ENCODE data around the gene ADM2. TPM values are rescaled to one million over a fixed set of nuclear protein-coding genes. Genes with fewer than 3 reads are reported as not detected.

The ADM2 gene
- total RNA-seq, 1 donor from 2014 or later = not detected

DNA sequence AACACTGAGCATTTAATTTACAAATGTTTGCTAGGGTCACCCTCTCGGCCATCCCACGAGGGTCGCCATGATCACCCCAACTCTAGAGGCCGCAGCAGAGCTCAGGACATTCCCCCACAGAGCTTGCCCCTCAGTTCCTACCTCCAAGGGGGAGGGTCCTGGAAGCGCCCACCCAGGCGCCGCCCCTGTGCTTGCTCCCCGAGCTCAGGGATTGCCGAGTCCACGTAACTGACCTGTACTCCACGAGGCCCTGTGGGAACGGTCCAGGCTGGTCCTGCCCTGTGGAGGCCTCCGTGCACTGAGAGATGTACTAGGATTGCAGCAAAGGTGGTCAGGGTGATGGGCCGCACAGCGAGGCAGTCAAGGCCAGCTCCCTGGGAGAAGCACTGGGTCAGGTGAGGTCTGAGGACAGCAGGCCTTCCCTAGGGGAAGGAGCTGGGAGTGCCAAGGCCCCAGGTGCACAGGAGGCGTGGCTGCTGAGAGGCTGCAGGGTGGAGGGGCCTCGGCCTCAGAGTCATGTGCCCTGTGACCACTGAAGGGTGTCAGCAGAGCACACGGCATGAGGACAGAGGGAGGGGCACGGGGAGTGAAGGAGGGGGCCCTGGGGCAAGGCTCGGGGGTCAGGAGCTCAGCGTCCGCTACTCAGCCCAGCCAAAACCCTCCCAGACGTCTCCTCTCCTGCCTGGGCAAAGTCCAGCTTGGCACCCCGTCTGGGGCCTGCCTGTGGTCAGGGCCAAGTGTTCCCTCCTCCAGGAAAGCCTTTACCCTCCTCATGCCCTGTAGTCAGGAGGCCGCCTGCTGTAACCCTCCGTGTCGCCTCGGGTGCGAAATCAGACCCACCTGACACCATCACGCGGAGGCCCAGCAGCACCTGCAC is 2.9 kb downstream of the ADM2 start:
- TF ChIP-seq, protein P1, sequence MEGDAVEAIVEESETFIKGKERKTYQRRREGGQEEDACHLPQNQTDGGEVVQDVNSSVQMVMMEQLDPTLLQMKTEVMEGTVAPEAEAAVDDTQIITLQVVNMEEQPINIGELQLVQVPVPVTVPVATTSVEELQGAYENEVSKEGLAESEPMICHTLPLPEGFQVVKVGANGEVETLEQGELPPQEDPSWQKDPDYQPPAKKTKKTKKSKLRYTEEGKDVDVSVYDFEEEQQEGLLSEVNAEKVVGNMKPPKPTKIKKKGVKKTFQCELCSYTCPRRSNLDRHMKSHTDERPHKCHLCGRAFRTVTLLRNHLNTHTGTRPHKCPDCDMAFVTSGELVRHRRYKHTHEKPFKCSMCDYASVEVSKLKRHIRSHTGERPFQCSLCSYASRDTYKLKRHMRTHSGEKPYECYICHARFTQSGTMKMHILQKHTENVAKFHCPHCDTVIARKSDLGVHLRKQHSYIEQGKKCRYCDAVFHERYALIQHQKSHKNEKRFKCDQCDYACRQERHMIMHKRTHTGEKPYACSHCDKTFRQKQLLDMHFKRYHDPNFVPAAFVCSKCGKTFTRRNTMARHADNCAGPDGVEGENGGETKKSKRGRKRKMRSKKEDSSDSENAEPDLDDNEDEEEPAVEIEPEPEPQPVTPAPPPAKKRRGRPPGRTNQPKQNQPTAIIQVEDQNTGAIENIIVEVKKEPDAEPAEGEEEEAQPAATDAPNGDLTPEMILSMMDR (IDR thresholded peaks at IDR 0.05) = no peak
- TF ChIP-seq POLR2AphosphoS5 (IDR thresholded peaks at IDR 0.05; ENCODE audit: insufficient read depth in 1 of 2, low read depth in 1 of 2) (no peak), POLR2A (IDR thresholded peaks at IDR 0.05) (no peak)
- intact Hi-C loops (cut with DNase I) = no loop called here
- Histone ChIP-seq H3K4me1 (peaks cover 15% of the 10 kb centered on the region), H3K4me3 (no peak overlapping the region), H3K9me3 (no peaks in the 10 kb centered on the region), H3K36me3 (no peaks in the 10 kb centered on the region), H3K27me3 (peaks cover 19% of the 10 kb centered on the region), H3K27ac (no peak overlapping the region)
- no peak for DNase-seq (ENCODE audit: extremely low spot score in 2 of 2)

DNA sequence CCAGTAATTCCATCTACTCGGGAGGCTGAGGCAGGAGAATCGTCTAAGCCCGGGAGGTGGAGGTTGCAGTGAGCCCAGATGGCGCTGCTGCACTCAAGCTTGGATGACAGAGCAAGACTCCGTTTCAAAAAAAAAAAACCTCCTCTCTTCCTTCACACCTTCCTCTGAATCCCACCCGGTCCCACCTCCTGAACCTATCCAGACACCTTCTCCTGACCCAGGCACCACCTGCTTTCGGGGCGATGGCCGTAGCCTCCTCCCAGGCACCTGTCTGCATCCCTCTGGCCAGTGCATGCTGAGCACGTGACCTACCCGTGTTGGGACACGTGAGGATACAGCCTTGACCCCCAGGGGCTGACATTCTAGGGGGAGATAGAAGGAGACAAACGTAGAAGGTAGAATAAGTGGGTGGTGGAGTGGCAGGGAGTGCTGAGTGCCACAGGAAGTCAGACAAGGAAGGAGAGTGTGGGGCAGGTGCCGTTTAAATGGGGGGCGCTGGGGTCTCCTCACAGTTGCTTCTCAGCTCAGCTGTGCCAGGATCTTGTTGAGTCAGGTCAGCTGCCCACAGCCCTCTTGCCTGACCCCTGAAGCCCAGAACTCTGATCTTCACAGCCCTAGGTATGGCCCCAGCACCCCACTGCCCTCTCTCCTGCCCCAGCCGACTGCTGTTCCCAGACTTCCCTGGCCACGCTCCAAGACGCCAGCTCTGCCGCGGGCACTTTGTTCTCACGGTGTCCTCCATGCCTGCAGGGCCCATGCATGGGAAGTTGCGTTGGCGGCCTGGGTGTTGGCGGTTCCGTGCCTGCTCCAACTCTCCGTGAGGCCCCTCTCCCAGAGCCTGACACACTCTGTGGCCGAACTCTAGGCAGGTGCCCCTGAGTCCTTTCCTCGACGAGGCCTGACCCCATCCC is 4.1 kb downstream of the ADM2 start:
- Histone ChIP-seq H3K4me1 (peaks cover 15% of the 10 kb centered on the region), H3K36me3 (no peaks in the 10 kb centered on the region), H3K4me3 (no peak overlapping the region), H3K27me3 (peaks cover 19% of the 10 kb centered on the region), H3K9me3 (no peaks in the 10 kb centered on the region), H3K27ac (no peak overlapping the region)
- TF ChIP-seq POLR2AphosphoS5 (IDR thresholded peaks at IDR 0.05; ENCODE audit: insufficient read depth in 1 of 2, low read depth in 1 of 2) (no peak), POLR2A (IDR thresholded peaks at IDR 0.05) (no peak)
- TF ChIP-seq, protein P1 (IDR thresholded peaks at IDR 0.05) = no peak
- intact Hi-C loops (cut with DNase I) = no loop called here
- DNase-seq (ENCODE audit: extremely low spot score in 2 of 2) = no peak

DNA sequence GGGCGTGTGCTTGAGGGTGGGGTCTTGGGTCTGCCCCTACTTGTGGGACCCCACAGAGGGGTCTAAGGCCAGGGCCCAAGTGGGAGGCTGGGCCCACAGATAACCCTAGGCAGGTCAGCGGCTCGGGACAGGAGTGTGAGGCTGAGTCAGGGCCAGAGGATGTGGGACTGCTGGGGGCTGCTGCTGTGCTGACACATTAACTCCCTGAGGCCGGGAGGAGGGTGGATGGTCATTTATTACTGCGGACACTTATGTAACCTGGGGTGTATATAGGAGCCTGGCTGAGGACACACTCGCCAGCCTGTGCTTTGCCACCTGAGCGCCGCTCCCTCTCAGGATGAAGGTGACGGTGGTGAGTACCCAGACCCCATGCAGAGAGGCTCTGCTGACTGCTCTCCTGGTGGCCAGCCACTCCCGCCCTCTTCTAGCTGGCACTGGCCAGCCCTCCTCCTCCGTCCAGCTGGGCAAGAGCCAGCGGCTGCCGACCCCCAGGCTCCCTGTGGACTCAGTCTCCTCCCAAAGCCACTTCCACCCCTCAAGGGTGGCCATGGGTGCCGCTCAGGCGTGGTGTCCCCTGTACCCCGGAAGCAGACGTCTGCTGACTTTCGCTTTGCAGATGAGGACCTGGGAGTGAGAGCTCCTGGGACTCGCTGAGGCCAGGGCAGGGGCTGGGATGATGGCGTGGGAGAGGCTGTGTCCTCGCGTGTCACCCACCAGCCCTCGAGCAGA is 5.4 kb downstream of the ADM2 start, which contains the start of gene MIOX:
MIOX (plus strand) TSS at position 299 of the 729 bp plus-strand sequence; CDS start at position 338, 39 bp downstream.
- H3K27me3 ChIP-seq = peaks cover 11% of the 10 kb centered on the region
- TF ChIP-seq, protein P1 (IDR thresholded peaks at IDR 0.05) = no peak
- TF ChIP-seq POLR2AphosphoS5 (IDR thresholded peaks at IDR 0.05; ENCODE audit: insufficient read depth in 1 of 2, low read depth in 1 of 2) (no peak), POLR2A (IDR thresholded peaks at IDR 0.05) (no peak)
- H3K27ac ChIP-seq = no peak within 1 kb of the TSS
- DNase-seq (ENCODE audit: extremely low spot score in 2 of 2) = no peak
- peaks cover 6% of the 10 kb centered on the region for H3K4me1 ChIP-seq
- no peaks in the 10 kb centered on the region for H3K9me3 ChIP-seq
- intact Hi-C loops (cut with DNase I) = no loop called here
- H3K36me3 ChIP-seq = no peaks in the 10 kb centered on the region
- H3K4me3 ChIP-seq = no peak within 1 kb of the TSS

DNA sequence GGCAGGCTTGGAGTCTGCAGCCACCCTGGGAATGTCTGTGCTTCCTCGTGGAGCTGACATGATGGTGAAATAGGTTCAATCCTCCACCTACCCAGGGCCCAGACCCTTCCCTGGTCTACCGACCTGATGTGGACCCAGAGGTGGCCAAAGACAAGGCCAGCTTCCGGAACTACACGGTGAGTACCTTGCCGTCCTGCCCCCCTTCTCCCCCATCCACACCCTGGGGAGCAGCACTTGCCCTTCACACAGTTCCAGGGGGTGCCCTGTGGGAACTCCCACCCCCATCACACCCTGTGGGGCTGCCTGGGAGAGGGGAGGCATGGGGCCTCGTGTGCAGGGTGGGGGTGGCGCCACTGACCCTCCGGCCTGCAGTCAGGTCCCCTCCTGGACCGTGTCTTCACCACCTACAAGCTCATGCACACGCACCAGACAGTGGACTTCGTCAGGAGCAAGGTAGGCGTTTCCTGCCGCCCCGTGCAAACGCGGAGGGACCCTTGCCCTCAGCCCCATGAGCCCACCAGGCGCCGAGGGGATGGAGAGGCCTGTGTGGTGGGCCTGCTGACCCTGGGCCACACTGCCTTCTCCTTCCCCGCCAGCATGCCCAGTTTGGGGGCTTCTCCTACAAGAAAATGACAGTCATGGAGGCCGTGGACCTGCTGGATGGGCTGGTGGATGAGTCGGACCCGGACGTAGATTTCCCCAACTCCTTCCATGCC is 6.1 kb downstream of the ADM2 start:
- H3K27me3 ChIP-seq = peaks cover 6% of the 10 kb centered on the region
- H3K9me3 ChIP-seq = no peaks in the 10 kb centered on the region
- intact Hi-C loops (cut with DNase I) = no loop called here

More for the DNA sequence above, 6.1 kb downstream of the ADM2 start:
- Histone ChIP-seq H3K36me3 (no peaks in the 10 kb centered on the region), H3K27ac (no peak overlapping the region), H3K4me1 (no peaks in the 10 kb centered on the region), H3K4me3 (no peak overlapping the region)
- no peak for DNase-seq (ENCODE audit: extremely low spot score in 2 of 2)
- TF ChIP-seq, protein P1 (IDR thresholded peaks at IDR 0.05) = no peak
- no peak for TF ChIP-seq POLR2A (IDR thresholded peaks at IDR 0.05)
- no peak for TF ChIP-seq POLR2AphosphoS5 (IDR thresholded peaks at IDR 0.05; ENCODE audit: insufficient read depth in 1 of 2, low read depth in 1 of 2)

Measured in vagina (tissue), 2 donors.